GM12874 (cell line): ENCODE measurements around the gene TTC22.

Experiments
- CTCF ChIP-seq: IDR thresholded peaks from 2 replicates; pipeline ENCODE4 v1.5.1; 2011; ENCODE audit warnings: low read depth, mild to moderate bottlenecking, control low read depth, low read length, moderate library complexity; ENCODE audit not compliant: insufficient read depth

TTC22 gene

GRCh38 chr1:54816130-54816529, 15.0 kb upstream of the TTC22 start:
- no peak for TF ChIP-seq CTCF

- no peak for TF ChIP-seq CTCF
These were observed 14.2 kb upstream of the TTC22 start for GRCh38 chr1:54815086-54815876.

- no peak for TF ChIP-seq CTCF
These were observed 13.4 kb upstream of the TTC22 start for GRCh38 chr1:54814571-54814970.

DNA sequence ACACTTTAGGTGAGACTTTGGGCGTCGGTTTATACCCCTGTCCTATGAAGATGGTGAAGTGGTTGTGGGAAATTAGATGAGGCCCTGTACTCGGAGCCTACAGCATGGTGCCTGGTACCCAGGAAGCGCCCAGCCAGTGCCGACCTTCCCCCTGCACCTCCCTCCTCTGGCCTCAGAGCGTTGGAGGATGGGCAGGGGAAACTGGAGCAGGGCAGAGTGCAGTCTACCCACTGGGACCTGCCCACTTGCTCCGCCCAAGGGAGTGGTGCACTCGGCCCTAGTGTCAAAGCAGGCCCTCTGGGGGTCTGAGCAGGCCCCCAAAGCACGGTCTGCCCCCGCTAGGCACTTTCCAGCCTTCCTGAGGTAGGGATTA, 13.0 kb upstream of the TTC22 start:
- TF ChIP-seq CTCF, result no peak

- no peak for TF ChIP-seq CTCF
These were observed 12.5 kb upstream of the TTC22 start for GRCh38 chr1:54813485-54814125.

- no peak for TF ChIP-seq CTCF
These were observed 11.8 kb upstream of the TTC22 start for GRCh38 chr1:54812801-54813484.
